Activated CD4-positive, alpha-beta T cell treated with anti-CD3 and anti-CD28 coated beads, Interleukin-2, amount 10 ng/mL, durations not matched to agents 24 days and 14 days (primary cell): ENCODE results near the gene DIS3L2. TPM values are rescaled to one million over a fixed set of nuclear protein-coding genes. Genes with fewer than 3 reads are reported as not detected.
"Not testable (repeated sequence)": the region's sequence is repeated elsewhere in the genome, so short reads cannot be mapped to it uniquely, and the experiment has no call there.

Source experiments
- DNase-seq: peaks from one replicate; pipeline ENCODE4 v3.0.0; 2022
- H3K27ac Mint-ChIP-seq: one replicate; pipeline ENCODE4 v1.8.0; 2022; ENCODE audit warnings: mild to moderate bottlenecking, mixed read lengths
- H3K27me3 Mint-ChIP-seq: one replicate; pipeline ENCODE4 v1.8.0; 2022; ENCODE audit warnings: mixed read lengths
- H3K36me3 Mint-ChIP-seq: one replicate; pipeline ENCODE4 v1.8.0; 2022; ENCODE audit warnings: low read depth, mild to moderate bottlenecking, mixed read lengths
- H3K4me1 Mint-ChIP-seq: one replicate; pipeline ENCODE4 v1.8.0; 2021; ENCODE audit warnings: mixed read lengths
- H3K4me3 Mint-ChIP-seq: one replicate; pipeline ENCODE4 v1.8.0; 2022; ENCODE audit warnings: mild to moderate bottlenecking, moderate library complexity, mixed read lengths
- H3K9me3 Mint-ChIP-seq: one replicate; pipeline ENCODE4 v1.8.0; 2021; ENCODE audit warnings: mixed read lengths
- intact Hi-C: fragments of 100-400 bp; cut with micrococcal nuclease; formaldehyde crosslinking; loops from one replicate; pipeline ENCODE4 v1.15.1; 2023
- total RNA-seq: library from RNA; stranded (reverse); gene quantifications from 2 replicates; pipeline ENCODE4 v1.2.3, GENCODE V29; 2022

DIS3L2 gene
- total RNA-seq, 1 donor from 2014 or later, result 27.8 TPM

DNA sequence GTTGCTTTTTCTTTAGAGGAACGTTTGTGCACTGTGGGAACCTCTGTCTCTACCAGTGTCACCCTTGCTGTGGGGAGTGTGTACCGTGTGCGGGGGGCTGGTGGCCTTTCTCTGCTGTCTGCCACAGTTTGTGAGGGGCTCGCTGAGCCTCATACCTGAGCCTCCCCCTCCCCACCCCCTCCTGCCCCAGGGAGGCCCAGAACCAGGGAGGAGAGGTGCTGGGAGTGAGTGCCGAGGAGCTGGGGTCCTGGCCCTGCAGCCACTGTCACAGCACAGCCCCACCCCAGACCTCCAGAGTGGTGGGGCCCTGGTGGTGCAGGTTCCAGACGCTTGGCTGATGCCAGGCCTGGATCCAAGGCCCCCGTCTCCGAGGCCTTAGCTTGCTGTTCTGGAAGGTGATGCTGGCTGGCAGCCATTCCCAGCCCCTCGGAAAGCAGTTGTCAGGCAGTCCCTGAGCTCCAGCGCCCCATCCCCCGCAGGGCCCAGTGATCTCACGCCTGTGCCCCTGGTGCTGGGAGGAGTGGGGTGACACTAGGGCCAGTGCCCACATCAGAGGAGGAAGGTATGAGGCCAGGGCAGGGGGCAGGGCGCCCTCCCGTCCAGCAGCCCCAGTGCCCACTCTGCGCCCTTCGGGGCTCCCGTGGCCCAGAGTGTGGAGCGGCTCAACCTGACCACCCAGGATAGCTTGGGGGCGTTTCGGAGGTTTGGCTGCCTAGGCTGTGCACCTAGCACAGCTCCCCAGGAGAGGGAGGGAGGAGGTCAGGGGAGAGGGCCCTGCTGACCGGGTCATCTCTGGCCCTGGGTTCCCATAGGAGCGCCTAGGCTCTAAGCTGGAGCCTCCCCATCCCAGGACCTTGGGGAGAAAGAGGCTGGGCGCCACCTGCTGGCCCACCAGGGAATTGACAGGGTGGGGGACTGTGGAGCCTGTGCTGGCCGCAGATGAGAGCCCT, 364.1 kb downstream of the DIS3L2 start:
- Mint-ChIP-seq H3K27me3 (no peaks in the 10 kb centered on the region), H3K27ac (no peak overlapping the region), H3K4me3 (no peak overlapping the region), H3K4me1 (peaks cover 23% of the 10 kb centered on the region), H3K9me3 (no peaks in the 10 kb centered on the region), H3K36me3 (no peaks in the 10 kb centered on the region)
- peak; percentile 85 for DNase-seq
- intact Hi-C loops, result loop anchor here (10.0 kb wide), 1 partner anchor 181 kb away; no protein-coding TSS in a partner anchor

DNA sequence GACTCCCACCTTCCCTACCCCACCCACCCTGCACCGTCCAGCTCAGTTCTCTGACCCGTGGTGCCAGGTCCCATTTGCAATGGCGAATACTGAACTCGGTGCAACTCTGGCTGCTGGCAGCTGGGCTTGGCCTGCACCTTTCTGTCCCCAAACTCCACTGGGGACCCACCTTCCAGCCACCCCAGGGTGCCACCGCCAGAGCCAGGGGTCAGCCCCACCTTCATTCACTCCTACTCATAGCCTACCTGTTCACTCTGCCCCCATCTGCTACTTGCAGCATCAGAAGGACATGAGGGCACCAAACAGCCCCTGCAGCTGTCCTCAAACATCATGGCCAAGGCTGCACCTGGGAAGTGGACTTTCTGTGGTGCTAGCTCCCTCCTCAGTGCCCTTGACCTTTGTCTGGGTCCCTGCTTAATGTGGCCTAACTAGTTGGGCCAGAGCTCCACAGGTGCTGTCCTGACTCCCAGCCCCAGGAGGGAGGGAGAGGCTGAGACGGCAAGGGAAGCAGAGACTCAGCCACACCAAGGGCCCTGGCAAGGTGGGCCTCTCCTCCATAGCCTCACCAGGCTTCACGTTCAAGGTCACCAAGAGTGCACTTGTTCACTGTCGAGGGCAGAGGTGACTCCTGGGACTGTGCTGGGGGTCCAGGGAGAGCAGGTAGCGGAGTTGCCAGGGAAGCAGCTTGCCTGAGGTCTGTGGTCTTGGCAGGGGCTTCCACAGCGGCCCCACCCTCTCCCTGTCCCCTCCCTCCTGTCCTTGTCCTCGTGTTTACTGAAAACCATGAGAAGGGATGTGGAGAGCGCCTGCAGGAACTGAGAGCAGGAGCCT, 365.0 kb downstream of the DIS3L2 start:
- DNase-seq, H3K36me3 Mint-ChIP-seq, H3K4me3 Mint-ChIP-seq, H3K27me3 Mint-ChIP-seq, H3K27ac Mint-ChIP-seq, H3K9me3 Mint-ChIP-seq: not testable (repeated sequence)
- intact Hi-C loops, result loop anchor here (1.0 to 10.0 kb wide), 3 partner anchors 182 to 420 kb away; no protein-coding TSS in a partner anchor
- H3K4me1 Mint-ChIP-seq, result peaks cover 14% of the 10 kb centered on the region

DNA sequence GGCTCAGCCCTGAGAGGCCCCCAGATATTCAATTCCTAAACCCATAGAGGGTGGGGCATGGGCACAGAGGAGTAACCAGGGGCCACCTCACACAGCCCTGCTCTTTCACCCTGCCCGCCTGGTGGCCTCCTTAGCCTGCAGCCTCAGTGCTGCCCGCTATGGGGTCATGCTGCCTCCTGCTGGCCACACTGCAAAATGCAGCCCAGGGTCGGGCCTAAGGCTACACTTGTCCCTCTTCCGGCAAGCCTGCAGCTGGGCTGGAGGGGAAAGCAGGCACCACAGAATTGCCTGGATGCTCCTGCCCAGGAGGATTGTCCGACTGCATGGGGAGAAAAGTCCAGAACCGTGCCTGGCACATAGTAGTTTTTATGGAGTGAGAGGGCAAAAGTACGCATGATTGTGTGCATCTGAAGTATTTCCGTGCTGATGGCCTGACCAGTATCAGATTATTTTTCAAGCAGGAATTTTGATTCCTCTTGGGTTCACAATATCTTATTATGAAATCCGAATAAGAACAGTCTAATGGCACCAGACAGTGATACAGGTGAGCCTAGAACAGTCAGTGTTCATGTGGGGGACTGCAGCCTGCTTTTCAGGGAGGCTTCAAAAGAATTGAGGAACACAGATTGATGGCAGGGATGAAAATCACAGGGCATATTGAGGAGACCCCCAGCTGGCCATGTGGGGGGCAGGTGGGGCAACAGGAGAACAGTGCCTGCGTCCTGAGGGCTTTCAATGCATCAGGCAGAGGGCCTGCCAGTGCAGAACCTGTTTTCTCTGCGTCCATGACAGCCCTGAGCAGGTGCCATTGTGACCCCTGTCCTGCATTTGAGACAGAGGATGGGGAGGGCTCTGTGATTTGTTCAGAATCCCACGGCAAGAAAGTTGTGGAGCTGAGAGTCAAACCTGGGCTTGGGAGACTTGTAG, 365.9 kb downstream of the DIS3L2 start:
- no peak overlapping the region for H3K4me3 Mint-ChIP-seq
- no peaks in the 10 kb centered on the region for H3K36me3 Mint-ChIP-seq
- H3K27ac Mint-ChIP-seq, result no peak overlapping the region
- peaks cover 6% of the 10 kb centered on the region for H3K4me1 Mint-ChIP-seq
- peak; percentile 96 for DNase-seq
- H3K27me3 Mint-ChIP-seq, result no peaks in the 10 kb centered on the region
- intact Hi-C loops, result loop anchor here (1.0 to 10.0 kb wide), 3 partner anchors 183 to 421 kb away; no protein-coding TSS in a partner anchor
- no peaks in the 10 kb centered on the region for H3K9me3 Mint-ChIP-seq

DNA sequence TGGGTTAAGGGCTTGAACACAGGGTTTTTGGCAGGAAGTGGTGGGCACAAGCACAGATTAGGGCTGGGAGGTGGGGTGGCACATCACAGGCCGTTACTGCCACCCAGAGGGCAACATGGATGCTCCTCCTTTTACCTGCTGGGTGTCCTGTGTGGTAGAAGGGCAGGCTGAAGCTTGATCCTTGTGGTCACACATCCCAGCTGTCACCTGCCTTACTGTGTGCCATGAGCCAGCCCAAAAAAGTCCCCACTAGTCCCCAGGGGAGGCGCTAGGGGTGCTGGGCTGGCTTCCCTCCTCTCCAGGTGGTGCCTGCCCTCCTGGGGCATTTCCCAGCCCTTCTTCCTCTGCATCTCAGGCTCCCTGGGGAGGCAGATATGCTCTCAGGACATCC, 366.5 kb downstream of the DIS3L2 start:
- Mint-ChIP-seq H3K36me3 (no peaks in the 10 kb centered on the region), H3K27ac (no peak overlapping the region), H3K4me3 (no peak overlapping the region), H3K9me3 (no peaks in the 10 kb centered on the region), H3K27me3 (no peaks in the 10 kb centered on the region), H3K4me1 (peaks cover 2% of the 10 kb centered on the region)
- no peak for DNase-seq
- intact Hi-C loops, result loop anchor here (10.0 kb wide), 1 partner anchor 183 kb away; no protein-coding TSS in a partner anchor

- DNase-seq, result no peak
- Mint-ChIP-seq H3K4me1 (peaks cover 2% of the 10 kb centered on the region), H3K27ac (no peak overlapping the region), H3K36me3 (no peaks in the 10 kb centered on the region), H3K9me3 (no peaks in the 10 kb centered on the region), H3K27me3 (no peaks in the 10 kb centered on the region), H3K4me3 (no peak overlapping the region)
- intact Hi-C loops, result loop anchor here (10.0 kb wide), 1 partner anchor 184 kb away; no protein-coding TSS in a partner anchor
Measured at GRCh38 chr2:232328516-232329460, 367.3 kb downstream of the DIS3L2 start.

DNA sequence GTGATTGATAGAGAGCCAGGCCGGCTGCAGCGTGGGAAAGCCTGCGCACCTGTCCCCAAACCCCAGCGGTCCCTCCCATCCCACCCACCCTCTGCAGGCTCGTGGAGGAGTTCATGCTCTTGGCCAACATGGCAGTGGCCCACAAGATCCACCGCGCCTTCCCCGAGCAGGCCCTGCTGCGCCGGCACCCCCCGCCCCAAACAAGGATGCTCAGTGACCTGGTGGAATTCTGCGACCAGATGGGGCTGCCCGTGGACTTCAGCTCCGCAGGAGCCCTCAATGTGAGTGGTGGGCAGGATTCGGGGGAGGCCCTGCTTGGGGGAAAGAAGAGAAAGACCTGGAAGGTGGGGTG, 368.2 kb downstream of the DIS3L2 start:
- no peaks in the 10 kb centered on the region for H3K4me1 Mint-ChIP-seq
- intact Hi-C loops, result loop anchor here (10.0 kb wide), 1 partner anchor 185 kb away; no protein-coding TSS in a partner anchor

DNA sequence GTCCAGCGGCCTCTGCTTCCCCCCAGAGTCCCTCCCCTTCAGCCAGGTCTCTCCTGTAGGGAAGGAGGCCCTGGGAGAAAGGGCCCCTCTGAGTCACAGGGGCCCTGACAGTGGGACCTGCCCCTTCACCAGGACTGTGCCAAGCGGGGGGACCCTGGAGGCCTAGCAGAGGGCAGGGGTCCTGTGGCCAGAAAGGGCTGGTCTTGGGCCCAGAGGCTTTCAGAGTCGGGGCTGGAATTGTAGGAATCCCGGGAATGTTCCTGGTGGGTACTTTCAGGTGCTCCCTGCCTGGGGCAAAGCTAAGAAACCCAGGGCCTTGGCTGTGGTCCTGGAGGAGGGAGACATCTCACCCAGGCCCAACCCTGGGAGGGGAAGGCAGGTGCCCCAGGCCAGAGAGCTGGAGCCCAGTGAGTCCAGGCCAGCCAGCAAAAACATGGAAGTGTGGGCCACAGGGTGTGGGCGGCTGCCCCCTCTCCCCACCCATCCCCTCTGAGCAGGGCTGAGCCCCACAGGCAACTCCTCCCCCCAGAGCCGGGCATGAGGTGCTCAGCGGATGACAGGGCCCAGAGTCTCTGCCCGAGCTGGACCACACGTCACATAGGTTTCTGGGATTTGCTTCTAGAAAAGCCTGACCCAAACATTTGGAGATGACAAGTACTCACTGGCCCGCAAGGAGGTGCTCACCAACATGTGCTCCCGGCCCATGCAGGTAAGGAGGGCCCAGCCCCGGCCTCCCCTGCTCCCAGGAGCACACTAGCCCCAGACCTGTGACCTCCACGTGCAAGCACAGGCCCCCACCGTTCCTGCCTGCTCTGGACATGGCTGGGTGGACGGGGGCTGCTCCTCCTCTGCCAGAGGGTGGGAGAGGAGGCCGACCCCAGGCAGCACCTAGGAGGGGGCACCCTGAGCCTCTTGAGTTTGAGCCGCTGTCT, 368.8 kb downstream of the DIS3L2 start:
- Mint-ChIP-seq H3K4me3 (no peak overlapping the region), H3K27ac (no peak overlapping the region), H3K4me1 (no peaks in the 10 kb centered on the region), H3K27me3 (no peaks in the 10 kb centered on the region), H3K36me3 (no peaks in the 10 kb centered on the region), H3K9me3 (no peaks in the 10 kb centered on the region)
- intact Hi-C loops, result no loop called here
- no peak for DNase-seq

More for the DNA sequence above, 368.2 kb downstream of the DIS3L2 start:
- H3K27ac Mint-ChIP-seq, result no peak overlapping the region
- H3K4me3 Mint-ChIP-seq, result no peak overlapping the region
- no peaks in the 10 kb centered on the region for H3K27me3 Mint-ChIP-seq
- no peak for DNase-seq
- H3K36me3 Mint-ChIP-seq, result no peaks in the 10 kb centered on the region
- H3K9me3 Mint-ChIP-seq, result no peaks in the 10 kb centered on the region

DNA sequence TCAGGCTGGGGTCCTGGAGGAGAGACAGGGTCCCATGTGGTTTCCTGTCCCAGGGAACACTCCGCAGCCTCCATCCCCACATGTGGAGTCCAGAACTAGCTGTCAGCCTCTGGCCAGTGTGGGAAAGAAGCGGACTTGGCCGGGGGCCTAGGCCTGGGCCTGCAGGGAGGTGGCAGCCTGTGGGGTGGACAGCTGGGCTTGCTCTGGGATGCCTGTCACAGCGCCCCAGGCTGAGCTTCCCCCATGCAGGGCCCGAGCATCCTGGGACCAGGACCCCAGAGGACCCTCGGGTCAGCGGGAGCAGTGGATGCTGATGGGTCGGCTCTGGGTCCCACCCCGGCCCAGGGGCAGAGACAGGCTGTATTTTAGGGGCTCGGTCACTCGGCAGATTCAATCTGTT, 369.5 kb downstream of the DIS3L2 start:
- H3K4me3 Mint-ChIP-seq, H3K36me3 Mint-ChIP-seq, H3K27me3 Mint-ChIP-seq, intact Hi-C loops, DNase-seq, H3K4me1 Mint-ChIP-seq, H3K27ac Mint-ChIP-seq, H3K9me3 Mint-ChIP-seq: not testable (repeated sequence)

- intact Hi-C loops, H3K27ac Mint-ChIP-seq, H3K4me1 Mint-ChIP-seq, H3K4me3 Mint-ChIP-seq, H3K36me3 Mint-ChIP-seq, DNase-seq, H3K9me3 Mint-ChIP-seq, H3K27me3 Mint-ChIP-seq: not testable (repeated sequence)
Measured at GRCh38 chr2:232331641-232332040, 370.1 kb downstream of the DIS3L2 start.

DNA sequence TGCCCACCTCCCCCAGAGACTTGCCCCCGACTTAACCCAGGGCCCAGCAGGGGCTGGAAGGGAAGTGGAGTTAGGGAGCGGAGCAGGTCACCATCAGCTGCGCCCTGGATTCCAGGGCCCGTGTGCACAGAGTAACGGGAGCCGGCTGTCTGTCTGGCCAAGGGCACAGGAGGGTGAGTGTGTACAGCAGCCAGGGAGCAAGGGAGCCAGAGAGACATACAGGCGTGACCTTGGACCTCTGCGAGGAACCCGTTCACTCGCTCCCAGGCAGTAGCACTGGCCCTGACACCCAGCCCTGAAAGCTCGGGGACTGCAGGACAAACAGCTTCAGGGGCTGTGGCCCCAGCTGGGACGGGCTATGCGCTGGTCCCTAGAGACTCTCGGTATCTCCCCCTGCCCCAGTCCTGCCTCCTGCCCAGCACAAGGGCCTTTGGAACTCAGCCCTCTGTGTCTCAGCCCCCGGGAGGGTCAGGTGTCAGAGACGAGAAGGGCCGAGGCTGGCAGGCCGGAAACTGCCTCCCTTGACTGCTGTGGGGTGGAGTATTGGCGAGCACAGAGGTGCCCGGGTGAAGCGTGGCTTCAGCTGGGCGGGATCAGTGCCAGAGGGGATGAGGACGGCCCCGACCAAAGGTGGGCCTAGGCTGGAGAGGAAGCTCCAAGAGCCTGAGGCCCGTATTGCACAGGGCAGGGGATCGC, 370.9 kb downstream of the DIS3L2 start:
- intact Hi-C loops, H3K27me3 Mint-ChIP-seq, H3K9me3 Mint-ChIP-seq, H3K27ac Mint-ChIP-seq, H3K36me3 Mint-ChIP-seq, H3K4me1 Mint-ChIP-seq, DNase-seq, H3K4me3 Mint-ChIP-seq: not testable (repeated sequence)

DNA sequence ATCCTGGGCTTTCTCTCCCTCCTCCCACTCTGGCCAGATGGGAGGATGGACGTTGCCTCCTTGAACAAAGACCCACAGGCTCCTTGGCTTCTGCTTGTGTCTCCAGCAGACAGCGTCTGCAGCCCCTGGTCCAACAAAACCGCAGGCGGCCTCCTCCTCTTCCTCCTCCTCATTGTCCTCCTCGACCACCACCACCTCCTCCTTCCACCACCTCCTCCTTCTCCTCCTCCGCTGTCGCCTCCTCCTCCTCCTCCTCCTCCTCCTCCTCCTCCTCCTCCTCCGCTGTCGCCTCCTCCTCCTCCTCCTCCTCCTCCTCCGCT, 371.4 kb downstream of the DIS3L2 start:
- DNase-seq, result no peak

More for the DNA sequence above, 371.4 kb downstream of the DIS3L2 start:
- Mint-ChIP-seq H3K27ac (no peak overlapping the region), H3K27me3 (no peaks in the 10 kb centered on the region), H3K9me3 (no peaks in the 10 kb centered on the region), H3K4me1 (no peaks in the 10 kb centered on the region), H3K4me3 (no peak overlapping the region), H3K36me3 (no peaks in the 10 kb centered on the region)
- intact Hi-C loops, result no loop called here
